ENCODE data around the gene PNMT.

The PNMT gene

DNA sequence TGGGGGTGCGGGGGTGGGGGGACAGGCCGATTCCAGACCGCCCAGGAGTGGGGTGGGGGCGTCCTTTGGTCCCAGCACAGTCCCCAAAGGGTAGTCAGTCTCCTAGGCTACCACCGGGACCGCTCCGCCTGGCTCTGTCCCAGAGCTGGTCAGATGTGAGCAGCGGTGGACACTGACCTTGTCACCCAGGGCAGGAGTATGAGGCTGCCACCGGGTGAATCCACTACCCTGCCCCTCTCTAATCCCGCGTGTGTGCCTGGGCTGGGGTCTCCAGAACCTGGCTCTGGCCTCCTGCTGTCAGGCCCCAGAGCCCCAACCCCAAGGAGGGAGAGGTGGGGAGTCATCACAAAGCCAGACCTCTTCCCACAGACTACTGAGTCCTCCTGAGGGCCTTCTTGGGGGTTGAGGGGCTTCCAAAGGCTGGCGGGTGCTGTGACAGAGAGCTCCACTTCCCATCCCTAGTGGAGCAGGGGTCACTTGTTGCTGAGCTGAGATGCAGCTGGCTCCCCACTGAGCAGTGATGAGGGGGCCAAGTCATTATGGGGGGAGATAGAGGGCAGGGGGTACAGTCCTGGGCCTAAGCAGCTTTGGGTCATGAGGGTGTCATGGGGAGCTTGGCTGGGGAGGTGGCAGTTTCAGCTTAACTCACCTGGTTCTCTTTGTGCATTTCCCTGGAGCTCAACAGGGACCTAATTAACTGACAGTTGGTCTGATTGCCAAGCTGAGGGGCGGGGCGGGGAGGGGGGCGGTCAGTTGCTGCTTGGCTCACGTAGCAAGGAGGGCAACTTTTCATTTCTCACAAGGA is 40.3 kb upstream of the PNMT start:
- TF ChIP-seq YY1 (IDR thresholded peaks at IDR 0.05; ENCODE audit: low read depth) = no peak

- TF ChIP-seq FOXM1 (IDR thresholded peaks at IDR 0.05; ENCODE audit: borderline replicate concordance, low read depth) (no peak), NFIC (IDR thresholded peaks at IDR 0.05) (no peak), ZBTB7A (IDR thresholded peaks at IDR 0.05; ENCODE audit: low read depth) (no peak), CREB1 (IDR thresholded peaks at IDR 0.05; ENCODE audit: low read depth) (no peak), USF1 (IDR thresholded peaks at IDR 0.05) (no peak), YY1 (IDR thresholded peaks at IDR 0.05; ENCODE audit: low read depth) (no peak), REST (IDR thresholded peaks at IDR 0.05; ENCODE audit: low read depth) (no peak), TEAD4 (IDR thresholded peaks at IDR 0.05) (no peak)
- TF ChIP-seq, protein P1, sequence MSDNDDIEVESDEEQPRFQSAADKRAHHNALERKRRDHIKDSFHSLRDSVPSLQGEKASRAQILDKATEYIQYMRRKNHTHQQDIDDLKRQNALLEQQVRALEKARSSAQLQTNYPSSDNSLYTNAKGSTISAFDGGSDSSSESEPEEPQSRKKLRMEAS (IDR thresholded peaks at IDR 0.05) = no peak
Observed at GRCh38 chr17:39628655-39629493, 39.4 kb upstream of the PNMT start.

DNA sequence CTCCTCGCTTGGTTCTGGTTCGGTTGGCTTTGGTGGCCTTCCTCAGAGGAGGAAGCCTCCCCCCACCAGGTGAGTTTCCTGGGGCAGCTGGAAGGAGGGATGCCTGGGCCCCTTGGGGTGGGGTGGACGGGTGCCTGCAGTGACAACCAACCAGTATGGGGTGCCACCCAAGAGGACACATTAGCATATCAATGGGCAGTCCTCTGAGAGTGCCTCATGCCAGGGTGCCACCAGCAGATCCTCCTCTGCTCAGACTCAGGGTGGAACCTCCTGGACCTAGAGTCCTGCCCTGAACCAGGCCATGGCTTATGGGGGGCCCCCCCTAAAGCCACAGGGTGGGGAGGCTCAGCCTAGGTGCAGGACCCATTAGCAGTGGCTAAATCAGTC is 38.8 kb upstream of the PNMT start:
- no peak for TF ChIP-seq TCF12 (IDR thresholded peaks at IDR 0.05; ENCODE audit: low read depth)

- no peak for TF ChIP-seq CREB1 (IDR thresholded peaks at IDR 0.05; ENCODE audit: low read depth)
- TF ChIP-seq EP300 (IDR thresholded peaks at IDR 0.05; ENCODE audit: borderline replicate concordance) = no peak
Observed at GRCh38 chr17:39629898-39630297, 38.4 kb upstream of the PNMT start.

- no peak for TF ChIP-seq REST (IDR thresholded peaks at IDR 0.05; ENCODE audit: low read depth)
- TF ChIP-seq, protein P1 (IDR thresholded peaks at IDR 0.05) = no peak
- TF ChIP-seq TCF12 (IDR thresholded peaks at IDR 0.05; ENCODE audit: low read depth) = no peak
- TF ChIP-seq TEAD4 (IDR thresholded peaks at IDR 0.05) = no peak
- no peak for TF ChIP-seq RAD21 (IDR thresholded peaks at IDR 0.05; ENCODE audit: low read depth)
- no peak for TF ChIP-seq ZBTB7A (IDR thresholded peaks at IDR 0.05; ENCODE audit: low read depth)
- TF ChIP-seq NFIC (IDR thresholded peaks at IDR 0.05) = no peak
- no peak for TF ChIP-seq TAF1 (IDR thresholded peaks at IDR 0.05; ENCODE audit: low read depth)
- no peak for TF ChIP-seq CREB1 (IDR thresholded peaks at IDR 0.05; ENCODE audit: low read depth)
- no peak for TF ChIP-seq CEBPB (IDR thresholded peaks at IDR 0.05)
- TF ChIP-seq FOXM1 (IDR thresholded peaks at IDR 0.05; ENCODE audit: borderline replicate concordance, low read depth) = no peak
- TF ChIP-seq EGR1 (IDR thresholded peaks at IDR 0.05) = no peak
- TF ChIP-seq USF1 (IDR thresholded peaks at IDR 0.05) = no peak
Observed at GRCh38 chr17:39631403-39631802, 36.9 kb upstream of the PNMT start.

- TF ChIP-seq, protein P1 (IDR thresholded peaks at IDR 0.05) = peak; percentile 27; the same call in 1 of the 2 replicates
- no peak for TF ChIP-seq YY1 (IDR thresholded peaks at IDR 0.05; ENCODE audit: low read depth)
- TF ChIP-seq REST (IDR thresholded peaks at IDR 0.05; ENCODE audit: low read depth) = no peak
- TF ChIP-seq TAF1 (IDR thresholded peaks at IDR 0.05; ENCODE audit: low read depth) = no peak
- TF ChIP-seq CEBPB (IDR thresholded peaks at IDR 0.05) = no peak
- TF ChIP-seq TCF12 (IDR thresholded peaks at IDR 0.05; ENCODE audit: low read depth) = peak; percentile 88
- TF ChIP-seq CREB1 (IDR thresholded peaks at IDR 0.05; ENCODE audit: low read depth) = no peak
- peak; percentile 57; the same call in 1 of the 2 replicates for TF ChIP-seq EP300 (IDR thresholded peaks at IDR 0.05; ENCODE audit: borderline replicate concordance)
- 0 out of 2 replicates have a peak, but pooled peaks have one; percentile 45 for TF ChIP-seq ZBTB7A (IDR thresholded peaks at IDR 0.05; ENCODE audit: low read depth)
- peak; percentile 62 for TF ChIP-seq TEAD4 (IDR thresholded peaks at IDR 0.05)
- TF ChIP-seq USF1 (IDR thresholded peaks at IDR 0.05) = no peak
- no peak for TF ChIP-seq RAD21 (IDR thresholded peaks at IDR 0.05; ENCODE audit: low read depth)
- peak; percentile 95 for TF ChIP-seq NFIC (IDR thresholded peaks at IDR 0.05)
- TF ChIP-seq FOXM1 (IDR thresholded peaks at IDR 0.05; ENCODE audit: borderline replicate concordance, low read depth) = 0 out of 2 replicates have a peak, but pooled peaks have one; percentile 19
- TF ChIP-seq EGR1 (IDR thresholded peaks at IDR 0.05) = no peak
Observed at GRCh38 chr17:39632153-39632941, 35.9 kb upstream of the PNMT start.
